Endometrial microvascular endothelial cells (primary cell): ENCODE results near the gene ZNF536. TPM values are rescaled to one million over a fixed set of nuclear protein-coding genes. Genes with fewer than 3 reads are reported as not detected.

Source experiments
- in situ Hi-C: cut with HindIII; loops from 2 replicates; pipeline ENCODE4 v1.10.0; 2017; ENCODE audit warnings: low sequenced_read_pairs, low pct_unique_long_range_greater_than_20kb; ENCODE audit errors: inconsistent ontology term
- total RNA-seq: library from RNA; depleted of rRNA; stranded (reverse); fragments of >200 nt; gene quantifications from one replicate; pipeline ENCODE4 v1.2.3, GENCODE V29; 2015; ENCODE audit errors: inconsistent ontology term

ZNF536 gene
- total RNA-seq, 1 donor from 2014 or later = not detected

GRCh38 chr19:30602661-30603350 lies 230.6 kb downstream of the ZNF536 start:
- in situ Hi-C loops = no loop called here

GRCh38 chr19:30604657-30605056 lies 232.5 kb downstream of the ZNF536 start:
- in situ Hi-C loops = no loop called here

GRCh38 chr19:30605333-30605732 lies 233.1 kb downstream of the ZNF536 start:
- in situ Hi-C loops = no loop called here

GRCh38 chr19:30606114-30607050 lies 234.2 kb downstream of the ZNF536 start:
- in situ Hi-C loops = no loop called here
